NOMO-1 treated with dmso at 0.1 percent for 144 hours (cell line): Measurements from ENCODE around the gene GJA4.

ENCODE experiments used
- DNase-seq: peaks from one replicate; lab custom pipeline; 2025; ENCODE audit not compliant: unreplicated experiment; lab: John Stamatoyannopoulos, UW

GJA4 gene

GRCh38 chr1:34792868-34793727, at the start of gene GJA4:
TSS of gene GJA4 (plus strand) at chr1:34792999. CDS start at chr1:34794214, 1,215 bp downstream.
- no peak for DNase-seq

GRCh38 chr1:34743775-34744174, 49.0 kb upstream of the GJA4 start:
- DNase-seq = no peak

- DNase-seq = no peak
These were observed 47.9 kb upstream of the GJA4 start for GRCh38 chr1:34744851-34745250.

GRCh38 chr1:34745666-34746065, 47.1 kb upstream of the GJA4 start:
- no peak for DNase-seq

GRCh38 chr1:34746101-34746500, 46.7 kb upstream of the GJA4 start:
- no peak for DNase-seq

- no peak for DNase-seq
These were observed 45.8 kb upstream of the GJA4 start for GRCh38 chr1:34746785-34747637.

- DNase-seq = no peak
These were observed 45.2 kb upstream of the GJA4 start for GRCh38 chr1:34747638-34747941.

GRCh38 chr1:34749992-34750391, 42.8 kb upstream of the GJA4 start:
- DNase-seq = no peak

GRCh38 chr1:34750610-34751009, 42.2 kb upstream of the GJA4 start:
- DNase-seq = no peak

GRCh38 chr1:34753163-34753562, 39.6 kb upstream of the GJA4 start:
- DNase-seq = no peak

GRCh38 chr1:34754964-34755637, 37.7 kb upstream of the GJA4 start, which contains the start of gene GJB5:
TSS of gene GJB5 (plus strand) at chr1:34755047. CDS start at chr1:34757331, 2,284 bp downstream.
- DNase-seq = no peak

GRCh38 chr1:34755961-34756360, 36.8 kb upstream of the GJA4 start:
- DNase-seq = no peak

- DNase-seq = no peak
These were observed 35.4 kb upstream of the GJA4 start for GRCh38 chr1:34757386-34757785.

- no peak for DNase-seq
These were observed 34.0 kb upstream of the GJA4 start for GRCh38 chr1:34758751-34759150.

GRCh38 chr1:34759503-34760357, 33.1 kb upstream of the GJA4 start, which contains the start of gene GJB4:
TSS of gene GJB4 (plus strand) at chr1:34759740. CDS start at chr1:34761255, 1,515 bp downstream.
- DNase-seq = no peak

- DNase-seq = no peak
These were observed 31.5 kb upstream of the GJA4 start for GRCh38 chr1:34761176-34761761.

GRCh38 chr1:34761776-34762307, 31.0 kb upstream of the GJA4 start:
- no peak for DNase-seq

GRCh38 chr1:34762474-34763141, 30.2 kb upstream of the GJA4 start:
- DNase-seq = no peak

- no peak for DNase-seq
These were observed 29.5 kb upstream of the GJA4 start for GRCh38 chr1:34763142-34763781.
